ENCODE results near the gene PHTF1.

GRCh38 chr1:113792986-113793385, 33.7 kb upstream of the PHTF1 start:
- no peak for TF ChIP-seq CTCF (IDR thresholded peaks at IDR 0.05)
- no peak for TF ChIP-seq POLR2A (IDR thresholded peaks at IDR 0.05)
